ENCODE results near the gene TFIP11.

The TFIP11 gene

GRCh38 chr22:26512149-26512793 lies at the start of gene TFIP11:
Gene TFIP11, minus strand, starts transcription at chr22:26512473. Its CDS starts 2,201 bp downstream, at chr22:26510272.
- peak; percentile 77 for DNase-seq (ENCODE audit: low read depth, low spot score)

GRCh38 chr22:26561756-26562417 lies 49.6 kb upstream of the TFIP11 start:
- DNase-seq (ENCODE audit: low read depth, low spot score) = no peak

- DNase-seq (ENCODE audit: low read depth, low spot score) = no peak
These were observed 47.8 kb upstream of the TFIP11 start for GRCh38 chr22:26559961-26560575.

GRCh38 chr22:26558248-26558895 lies 46.1 kb upstream of the TFIP11 start:
- DNase-seq (ENCODE audit: low read depth, low spot score) = peak; percentile 64

- DNase-seq (ENCODE audit: low read depth, low spot score) = no peak
These were observed 44.6 kb upstream of the TFIP11 start for GRCh38 chr22:26556904-26557303.

- no peak for DNase-seq (ENCODE audit: low read depth, low spot score)
These were observed 43.2 kb upstream of the TFIP11 start for GRCh38 chr22:26555478-26555877.

GRCh38 chr22:26554956-26555355 lies 42.7 kb upstream of the TFIP11 start:
- DNase-seq (ENCODE audit: low read depth, low spot score) = no peak

GRCh38 chr22:26553056-26553752 lies 40.9 kb upstream of the TFIP11 start:
- peak; percentile 18 for DNase-seq (ENCODE audit: low read depth, low spot score)

- no peak for DNase-seq (ENCODE audit: low read depth, low spot score)
These were observed 40.2 kb upstream of the TFIP11 start for GRCh38 chr22:26552466-26552865.

GRCh38 chr22:26551568-26551967 lies 39.3 kb upstream of the TFIP11 start:
- DNase-seq (ENCODE audit: low read depth, low spot score) = no peak

- DNase-seq (ENCODE audit: low read depth, low spot score) = peak; percentile 67
These were observed 38.3 kb upstream of the TFIP11 start for GRCh38 chr22:26550498-26551033.

- no peak for DNase-seq (ENCODE audit: low read depth, low spot score)
These were observed 37.7 kb upstream of the TFIP11 start for GRCh38 chr22:26549902-26550497.

GRCh38 chr22:26548984-26549383 lies 36.7 kb upstream of the TFIP11 start:
- DNase-seq (ENCODE audit: low read depth, low spot score) = no peak

GRCh38 chr22:26548303-26548702 lies 36.0 kb upstream of the TFIP11 start:
- no peak for DNase-seq (ENCODE audit: low read depth, low spot score)

- no peak for DNase-seq (ENCODE audit: low read depth, low spot score)
These were observed 35.6 kb upstream of the TFIP11 start for GRCh38 chr22:26547837-26548236.

- DNase-seq (ENCODE audit: low read depth, low spot score) = no peak
These were observed 35.2 kb upstream of the TFIP11 start for GRCh38 chr22:26547426-26547825.

GRCh38 chr22:26546282-26546681 lies 34.0 kb upstream of the TFIP11 start:
- no peak for DNase-seq (ENCODE audit: low read depth, low spot score)

GRCh38 chr22:26545827-26546226 lies 33.6 kb upstream of the TFIP11 start:
- DNase-seq (ENCODE audit: low read depth, low spot score) = no peak

- DNase-seq (ENCODE audit: low read depth, low spot score) = no peak
These were observed 33.1 kb upstream of the TFIP11 start for GRCh38 chr22:26545385-26545784.

- DNase-seq (ENCODE audit: low read depth, low spot score) = no peak
These were observed 32.2 kb upstream of the TFIP11 start for GRCh38 chr22:26544489-26544888.

- DNase-seq (ENCODE audit: low read depth, low spot score) = no peak
These were observed 30.6 kb upstream of the TFIP11 start for GRCh38 chr22:26542831-26543230.
